Erythroblast (primary cell): ENCODE measurements around the gene GPC6.

Experiments
- DNase-seq, 2 experiments: peaks; one replicate each; lab custom pipeline; 2025; lab: John Stamatoyannopoulos, UW
- GATA1 ChIP-seq: IDR thresholded peaks from 2 replicates; pipeline ENCODE4 v1.6.1; 2011; ENCODE audit warnings: low read depth, mild to moderate bottlenecking, control low read depth, low read length, moderate library complexity
- POLR2A ChIP-seq: IDR thresholded peaks from 2 replicates; pipeline ENCODE4 v1.6.1; 2011; ENCODE audit warnings: mild to moderate bottlenecking, low read length

The GPC6 gene

GRCh38 chr13:94352057-94352456, 1125.5 kb downstream of the GPC6 start:
- no peak for DNase-seq
- TF ChIP-seq POLR2A = no peak
- no peak for TF ChIP-seq GATA1

- TF ChIP-seq POLR2A (no peak), GATA1 (no peak)
Observed at GRCh38 chr13:94353167-94353710, 1126.6 kb downstream of the GPC6 start.

GRCh38 chr13:94359875-94360274, 1133.3 kb downstream of the GPC6 start:
- TF ChIP-seq GATA1 (no peak), POLR2A (no peak)

More at GRCh38 chr13:94353167-94353710, 1126.6 kb downstream of the GPC6 start:
- DNase-seq = no peak

GRCh38 chr13:94362411-94362909, 1135.9 kb downstream of the GPC6 start:
- peak; percentile 87 to 94 for DNase-seq
- TF ChIP-seq GATA1 = no peak
- TF ChIP-seq POLR2A = no peak

More at GRCh38 chr13:94359875-94360274, 1133.3 kb downstream of the GPC6 start:
- DNase-seq = no peak

GRCh38 chr13:94366677-94367076, 1140.1 kb downstream of the GPC6 start:
- TF ChIP-seq GATA1 (no peak), POLR2A (no peak)
- no peak for DNase-seq

GRCh38 chr13:94369972-94370436, 1143.4 kb downstream of the GPC6 start:
- no peak for DNase-seq
- TF ChIP-seq GATA1 = no peak
- no peak for TF ChIP-seq POLR2A

GRCh38 chr13:94371855-94372254, 1145.2 kb downstream of the GPC6 start:
- TF ChIP-seq GATA1 = no peak
- no peak for TF ChIP-seq POLR2A
- no peak for DNase-seq

- TF ChIP-seq POLR2A = no peak
- TF ChIP-seq GATA1 = no peak
- peak in 1 of 2 experiments; percentile 29 for DNase-seq
Observed at GRCh38 chr13:94382517-94382916, 1155.9 kb downstream of the GPC6 start.

- TF ChIP-seq POLR2A (no peak), GATA1 (no peak)
Observed at GRCh38 chr13:94382960-94383359, 1156.4 kb downstream of the GPC6 start.

GRCh38 chr13:94384231-94384905, 1157.8 kb downstream of the GPC6 start:
- DNase-seq = no peak
- no peak for TF ChIP-seq POLR2A
- no peak for TF ChIP-seq GATA1

More at GRCh38 chr13:94382960-94383359, 1156.4 kb downstream of the GPC6 start:
- DNase-seq = peak in 1 of 2 experiments; percentile 15

- DNase-seq = no peak
- TF ChIP-seq GATA1 (no peak), POLR2A (no peak)
Observed at GRCh38 chr13:94387047-94387446, 1160.4 kb downstream of the GPC6 start.

- DNase-seq = peak; percentile 75 to 87
- TF ChIP-seq POLR2A (peak; percentile 39), GATA1 (no peak)
Observed at GRCh38 chr13:94389604-94390351, 1163.2 kb downstream of the GPC6 start.

- DNase-seq = no peak
- TF ChIP-seq GATA1 = no peak
Observed at GRCh38 chr13:94390881-94391280, 1164.3 kb downstream of the GPC6 start.

- no peak for TF ChIP-seq POLR2A
- no peak for TF ChIP-seq GATA1
- no peak for DNase-seq
Observed at GRCh38 chr13:94394723-94395122, 1168.1 kb downstream of the GPC6 start.
